IPS-15b (cell line): ENCODE data around the gene PODNL1.
A peak's percentile ranks its signal among the peaks of the same experiment; 100 is the strongest.
"Not testable (repeated sequence)": the region's sequence is repeated elsewhere in the genome, so short reads cannot be mapped to it uniquely, and the experiment has no call there.

Experiments
- H3K27me3 ChIP-seq: one replicate; pipeline ENCODE4 v1.6.1; 2013; ENCODE audit warnings: low read length; ENCODE audit not compliant: control insufficient read depth, insufficient read depth
- H3K36me3 ChIP-seq: one replicate; pipeline ENCODE4 v1.6.1; 2013; ENCODE audit warnings: low read length; ENCODE audit not compliant: control insufficient read depth, insufficient read depth
- H3K4me1 ChIP-seq: one replicate; pipeline ENCODE4 v1.6.1; 2013; ENCODE audit warnings: mild to moderate bottlenecking, low read length; ENCODE audit not compliant: control insufficient read depth, insufficient read depth
- H3K4me3 ChIP-seq: one replicate; pipeline ENCODE4 v1.5.1; 2013; ENCODE audit warnings: low read depth, low read length
- H3K9ac ChIP-seq: one replicate; pipeline ENCODE4 v1.6.1; 2013; ENCODE audit warnings: low read depth, mild to moderate bottlenecking, low read length
- H3K9me3 ChIP-seq: one replicate; pipeline ENCODE4 v1.6.1; 2013; ENCODE audit warnings: mild to moderate bottlenecking, low read length; ENCODE audit not compliant: control insufficient read depth, insufficient read depth

PODNL1 gene

GRCh38 chr19:13981021-13981420, 42.8 kb upstream of the PODNL1 start:
- peaks cover 10% of the 10 kb centered on the region for H3K4me1 ChIP-seq
- no peaks in the 10 kb centered on the region for H3K9me3 ChIP-seq
- no peaks in the 10 kb centered on the region for H3K36me3 ChIP-seq
- H3K4me3 ChIP-seq: no peak overlapping the region
- H3K9ac ChIP-seq: no peak overlapping the region
- H3K27me3 ChIP-seq: no peaks in the 10 kb centered on the region

DNA sequence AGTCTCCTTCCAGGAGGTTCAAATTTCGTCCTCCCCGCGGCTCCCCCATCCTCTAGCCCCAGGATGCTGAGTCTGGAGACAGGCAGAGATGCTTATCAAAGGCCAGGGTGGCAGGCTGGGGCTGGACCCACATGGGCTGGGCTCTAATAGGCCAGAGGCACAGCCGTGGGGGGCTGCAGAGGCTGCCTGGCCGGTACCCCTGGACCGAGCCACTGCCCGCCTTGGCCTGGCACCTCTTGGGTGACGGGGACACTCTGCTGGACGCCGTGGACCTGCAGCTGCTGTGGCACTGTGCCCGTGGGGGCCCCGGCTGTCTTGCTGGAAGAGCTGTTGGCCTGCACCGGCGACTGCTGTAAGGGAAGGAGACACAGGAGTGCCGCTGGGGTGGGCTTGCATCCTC, 42.1 kb upstream of the PODNL1 start:
- Histone ChIP-seq H3K4me1 (peaks cover 4% of the 10 kb centered on the region), H3K36me3 (no peaks in the 10 kb centered on the region), H3K27me3 (no peaks in the 10 kb centered on the region), H3K9me3 (no peaks in the 10 kb centered on the region), H3K4me3 (no peak overlapping the region), H3K9ac (no peak overlapping the region)

GRCh38 chr19:13979686-13980085, 41.5 kb upstream of the PODNL1 start:
- H3K9me3 ChIP-seq: no peaks in the 10 kb centered on the region
- no peaks in the 10 kb centered on the region for H3K27me3 ChIP-seq
- H3K4me1 ChIP-seq: peaks cover 4% of the 10 kb centered on the region
- peak overlapping the region; percentile 24 for H3K9ac ChIP-seq
- H3K36me3 ChIP-seq: no peaks in the 10 kb centered on the region
- peak overlapping the region; percentile 28 for H3K4me3 ChIP-seq

- H3K4me3 ChIP-seq: peak overlapping the region; percentile 28
- H3K36me3 ChIP-seq: no peaks in the 10 kb centered on the region
- no peak overlapping the region for H3K9ac ChIP-seq
- no peaks in the 10 kb centered on the region for H3K27me3 ChIP-seq
- H3K9me3 ChIP-seq: no peaks in the 10 kb centered on the region
- peaks cover 3% of the 10 kb centered on the region for H3K4me1 ChIP-seq
These were observed 41.0 kb upstream of the PODNL1 start for GRCh38 chr19:13979244-13979615.

- Histone ChIP-seq H3K4me3 (peak overlapping the region; percentile 43), H3K36me3 (no peaks in the 10 kb centered on the region), H3K9me3 (no peaks in the 10 kb centered on the region), H3K4me1 (peaks cover under 1% of the 10 kb centered on the region), H3K9ac (peak overlapping the region; percentile 24), H3K27me3 (no peaks in the 10 kb centered on the region)
These were observed 40.4 kb upstream of the PODNL1 start for GRCh38 chr19:13978351-13979243.

GRCh38 chr19:13977803-13978202, 39.6 kb upstream of the PODNL1 start:
- no peaks in the 10 kb centered on the region for H3K27me3 ChIP-seq
- H3K9ac ChIP-seq: peak overlapping the region; percentile 24
- H3K4me1 ChIP-seq: no peaks in the 10 kb centered on the region
- H3K9me3 ChIP-seq: no peaks in the 10 kb centered on the region
- peak overlapping the region; percentile 43 for H3K4me3 ChIP-seq
- peaks cover 3% of the 10 kb centered on the region for H3K36me3 ChIP-seq

DNA sequence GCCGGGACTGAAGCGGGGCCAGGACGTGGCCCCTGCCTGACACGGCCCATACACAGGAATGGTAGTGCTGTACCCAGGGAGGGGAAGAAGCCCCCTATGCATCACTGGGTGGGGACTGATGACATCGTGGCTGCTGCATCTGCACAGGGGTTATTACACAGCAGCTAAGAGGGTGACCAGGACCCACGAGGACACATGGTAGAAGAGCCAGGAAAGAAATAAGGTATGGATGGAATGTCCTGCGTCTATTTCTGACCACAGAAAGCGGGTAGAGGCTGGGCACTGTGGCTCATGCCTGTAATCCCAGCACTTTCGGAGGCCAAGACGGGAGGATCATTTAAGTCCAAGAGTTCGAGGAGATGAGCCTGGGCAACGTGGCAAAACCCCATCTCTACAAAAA, 38.2 kb upstream of the PODNL1 start:
- no peaks in the 10 kb centered on the region for H3K9me3 ChIP-seq
- no peak overlapping the region for H3K4me3 ChIP-seq
- no peaks in the 10 kb centered on the region for H3K27me3 ChIP-seq
- H3K4me1 ChIP-seq: no peaks in the 10 kb centered on the region
- H3K9ac ChIP-seq: no peak overlapping the region
- peaks cover 4% of the 10 kb centered on the region for H3K36me3 ChIP-seq

DNA sequence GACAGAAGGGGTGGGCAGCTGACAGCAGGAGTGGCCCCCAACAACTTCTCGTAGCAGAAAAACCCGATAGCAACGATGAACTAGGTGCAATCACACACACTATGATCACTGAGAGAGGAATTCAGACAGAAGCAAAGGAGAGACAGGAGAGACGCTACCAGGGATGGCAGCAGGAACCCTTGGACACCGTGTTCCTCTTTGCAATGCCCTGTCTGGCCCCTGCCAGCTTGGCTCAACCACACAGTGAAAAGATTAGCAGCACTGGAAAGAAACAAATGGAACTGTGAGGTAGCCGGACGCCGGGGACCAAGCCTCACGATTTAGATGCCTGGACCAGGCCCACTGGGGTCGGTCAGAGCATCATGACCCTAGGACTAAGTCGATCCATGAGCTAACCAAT, 37.7 kb upstream of the PODNL1 start:
- no peaks in the 10 kb centered on the region for H3K9me3 ChIP-seq
- no peak overlapping the region for H3K4me3 ChIP-seq
- H3K4me1 ChIP-seq: no peaks in the 10 kb centered on the region
- H3K9ac ChIP-seq: no peak overlapping the region
- H3K27me3 ChIP-seq: no peaks in the 10 kb centered on the region
- H3K36me3 ChIP-seq: peaks cover 4% of the 10 kb centered on the region

DNA sequence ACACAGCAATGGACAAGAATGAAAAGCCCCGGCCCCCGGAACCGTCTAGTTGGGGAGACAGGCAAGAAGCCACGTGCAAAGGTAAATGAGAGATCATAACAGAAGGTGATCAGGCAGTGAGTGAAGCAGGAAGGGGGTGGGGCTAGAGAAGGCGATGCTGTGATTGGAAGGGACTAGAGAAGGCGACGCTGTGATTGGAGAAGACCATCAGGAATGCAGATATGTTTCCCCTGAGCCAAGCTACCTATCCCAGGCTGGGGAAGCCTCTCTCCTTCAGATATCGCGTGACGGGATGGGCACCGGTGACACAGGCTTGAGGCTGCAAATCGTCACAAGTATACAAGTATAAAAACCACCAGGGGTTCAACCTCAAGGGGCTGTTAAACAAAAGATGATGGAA, 35.9 kb upstream of the PODNL1 start:
- no peak overlapping the region for H3K9ac ChIP-seq
- no peaks in the 10 kb centered on the region for H3K4me1 ChIP-seq
- H3K9me3 ChIP-seq: no peaks in the 10 kb centered on the region
- no peak overlapping the region for H3K4me3 ChIP-seq
- peaks cover 4% of the 10 kb centered on the region for H3K36me3 ChIP-seq
- H3K27me3 ChIP-seq: no peaks in the 10 kb centered on the region

DNA sequence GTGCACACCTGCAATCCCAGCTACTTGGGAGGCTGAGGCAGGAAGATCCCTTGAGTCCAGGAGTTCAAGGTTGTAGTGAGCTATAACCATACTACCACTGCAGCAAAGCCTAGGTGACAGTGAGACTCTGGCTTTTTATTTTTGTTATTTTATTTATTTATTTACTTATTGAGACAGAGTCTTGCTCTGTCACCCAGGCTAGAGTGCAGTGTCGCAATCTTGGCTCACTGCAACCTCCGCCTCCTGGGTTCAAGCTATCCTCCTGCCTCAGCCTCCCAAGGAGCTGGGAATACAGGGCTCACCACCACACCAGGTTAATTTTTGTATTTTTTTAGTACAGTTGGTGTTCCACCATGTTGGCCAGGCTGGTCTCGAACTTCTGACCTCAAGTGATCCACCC, 35.3 kb upstream of the PODNL1 start:
- H3K9me3 ChIP-seq, H3K9ac ChIP-seq, H3K36me3 ChIP-seq: not testable (repeated sequence)

GRCh38 chr19:13972368-13973155, 34.3 kb upstream of the PODNL1 start:
- Histone ChIP-seq H3K9ac (no peak overlapping the region), H3K27me3 (no peaks in the 10 kb centered on the region), H3K4me1 (no peaks in the 10 kb centered on the region), H3K4me3 (no peak overlapping the region), H3K9me3 (no peaks in the 10 kb centered on the region), H3K36me3 (peaks cover 4% of the 10 kb centered on the region)

More for the DNA sequence above, 35.3 kb upstream of the PODNL1 start:
- not testable (repeated sequence) for H3K4me3 ChIP-seq, H3K4me1 ChIP-seq, H3K27me3 ChIP-seq

DNA sequence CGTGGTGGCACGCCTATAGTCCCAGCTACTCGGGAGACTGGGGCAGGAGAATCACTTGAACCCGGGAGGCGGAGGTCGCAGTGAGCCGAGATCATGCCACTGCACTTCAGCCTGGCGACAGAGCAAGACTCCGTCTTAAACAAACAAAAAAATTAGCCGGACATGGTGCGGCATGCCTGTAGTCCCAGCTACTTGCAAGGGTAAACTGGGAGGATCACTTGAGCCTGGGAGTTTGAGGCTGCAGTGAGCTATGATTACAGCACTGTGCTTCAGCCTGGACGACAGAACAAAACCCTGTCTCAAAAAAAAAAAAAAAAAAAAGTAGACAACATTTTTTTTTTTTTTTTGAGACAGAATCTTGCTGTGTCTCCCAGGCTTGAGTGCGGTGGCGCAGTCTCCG, 33.7 kb upstream of the PODNL1 start:
- not testable (repeated sequence) for H3K9ac ChIP-seq, H3K36me3 ChIP-seq, H3K4me3 ChIP-seq, H3K4me1 ChIP-seq, H3K27me3 ChIP-seq, H3K9me3 ChIP-seq
